Measurements from ENCODE around the gene ARHGAP18. TPM values are rescaled to one million over a fixed set of nuclear protein-coding genes. Genes with fewer than 3 reads are reported as not detected.
A peak's percentile ranks its signal among the peaks of the same experiment; 100 is the strongest.

ARHGAP18 gene
- total RNA-seq, 3 donors from 2014 or later (not counting 1 experiment from before 2014, with no cell fraction given) = 11.5 to 12.5 (median 11.8) TPM

DNA sequence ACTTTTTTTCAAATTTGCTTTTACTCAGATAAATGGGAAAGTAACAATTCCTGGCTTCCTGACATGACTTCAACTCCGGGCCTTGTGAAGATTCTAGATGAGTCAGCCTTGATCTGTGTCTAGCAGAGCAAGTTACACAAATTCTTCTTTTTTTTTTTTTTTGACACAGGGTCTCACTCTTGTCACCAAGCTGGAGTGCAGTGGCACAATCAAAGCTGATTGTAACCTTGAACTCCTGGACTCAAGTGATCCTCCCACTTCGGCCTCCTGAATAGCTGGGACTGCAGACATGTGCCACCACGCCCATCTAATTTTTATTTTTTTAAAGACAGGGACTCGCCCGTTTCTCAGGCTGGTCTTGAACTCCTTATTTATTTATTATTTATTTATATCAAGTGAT lies 7.3 kb upstream of the ARHGAP18 start:
- Histone ChIP-seq H3K36me3 (ENCODE audit: control insufficient read depth, insufficient read depth, low read length) (no peaks in the 10 kb centered on the region), H3K27ac (ENCODE audit: low read length) (no peak overlapping the region), H3K27me3 (ENCODE audit: control insufficient read depth, insufficient read depth, low read length) (no peaks in the 10 kb centered on the region), H3K4me1 (ENCODE audit: control insufficient read depth, insufficient read depth, low read length) (no peaks in the 10 kb centered on the region), H3K9me3 (ENCODE audit: control insufficient read depth, insufficient read depth, low read length) (no peaks in the 10 kb centered on the region), H3K4me3 (ENCODE audit: low read length) (no peak overlapping the region)
- no peaks in the 10 kb centered on the region for H3K27me3 Mint-ChIP-seq (ENCODE audit: low read depth in 2 of 2)
- intact Hi-C loops (cut with micrococcal nuclease) = no loop called here
- no peak overlapping the region for H3K4me3 Mint-ChIP-seq
- H3K36me3 Mint-ChIP-seq = no peaks in the 10 kb centered on the region
- TF ChIP-seq, protein P1, sequence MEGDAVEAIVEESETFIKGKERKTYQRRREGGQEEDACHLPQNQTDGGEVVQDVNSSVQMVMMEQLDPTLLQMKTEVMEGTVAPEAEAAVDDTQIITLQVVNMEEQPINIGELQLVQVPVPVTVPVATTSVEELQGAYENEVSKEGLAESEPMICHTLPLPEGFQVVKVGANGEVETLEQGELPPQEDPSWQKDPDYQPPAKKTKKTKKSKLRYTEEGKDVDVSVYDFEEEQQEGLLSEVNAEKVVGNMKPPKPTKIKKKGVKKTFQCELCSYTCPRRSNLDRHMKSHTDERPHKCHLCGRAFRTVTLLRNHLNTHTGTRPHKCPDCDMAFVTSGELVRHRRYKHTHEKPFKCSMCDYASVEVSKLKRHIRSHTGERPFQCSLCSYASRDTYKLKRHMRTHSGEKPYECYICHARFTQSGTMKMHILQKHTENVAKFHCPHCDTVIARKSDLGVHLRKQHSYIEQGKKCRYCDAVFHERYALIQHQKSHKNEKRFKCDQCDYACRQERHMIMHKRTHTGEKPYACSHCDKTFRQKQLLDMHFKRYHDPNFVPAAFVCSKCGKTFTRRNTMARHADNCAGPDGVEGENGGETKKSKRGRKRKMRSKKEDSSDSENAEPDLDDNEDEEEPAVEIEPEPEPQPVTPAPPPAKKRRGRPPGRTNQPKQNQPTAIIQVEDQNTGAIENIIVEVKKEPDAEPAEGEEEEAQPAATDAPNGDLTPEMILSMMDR (IDR thresholded peaks at IDR 0.05) = no peak
- ATAC-seq (no peak), DNase-seq (no peak)
- H3K9me3 Mint-ChIP-seq = no peaks in the 10 kb centered on the region
- WGBS (ENCODE audit: insufficient coverage) = 99% methylated on average over 4 of the region's 5 CpGs
- H3K4me1 Mint-ChIP-seq = peaks cover 5 to 8% of the 10 kb centered on the region in 2 donors
- no peak overlapping the region for H3K27ac Mint-ChIP-seq

DNA sequence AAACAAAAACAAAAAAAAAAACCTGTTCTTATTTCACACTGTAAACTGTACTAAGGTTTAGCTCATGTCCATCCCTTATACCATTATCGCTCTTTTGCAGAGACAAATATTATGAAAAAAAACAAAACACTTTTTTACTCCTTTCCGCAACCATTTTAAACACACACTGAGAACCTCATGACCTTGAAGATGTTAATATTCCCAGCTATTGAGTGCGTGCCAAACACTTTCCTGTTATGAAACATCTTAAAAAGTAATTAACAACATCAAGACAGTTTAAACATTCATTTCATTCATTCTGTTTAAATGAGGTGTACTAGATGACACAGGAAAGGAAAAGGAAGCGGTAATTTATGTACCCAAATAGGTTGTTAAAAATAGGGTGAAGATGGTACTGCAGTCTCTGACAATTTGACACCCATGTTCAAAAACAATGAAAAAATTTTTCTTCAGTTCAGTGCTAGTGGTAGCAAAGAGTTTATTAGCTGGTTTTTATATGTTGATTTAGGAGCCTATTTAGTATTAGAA lies 3.9 kb upstream of the ARHGAP18 start:
- Histone ChIP-seq H3K27ac (ENCODE audit: low read length) (no peak overlapping the region), H3K27me3 (ENCODE audit: control insufficient read depth, insufficient read depth, low read length) (no peaks in the 10 kb centered on the region), H3K9me3 (ENCODE audit: control insufficient read depth, insufficient read depth, low read length) (no peaks in the 10 kb centered on the region), H3K4me1 (ENCODE audit: control insufficient read depth, insufficient read depth, low read length) (peaks cover 10% of the 10 kb centered on the region), H3K4me3 (ENCODE audit: low read length) (no peak overlapping the region), H3K36me3 (ENCODE audit: control insufficient read depth, insufficient read depth, low read length) (no peaks in the 10 kb centered on the region)
- 69% methylated on average over 4 of the region's 4 CpGs for WGBS (ENCODE audit: insufficient coverage)
- ATAC-seq (peak in 2 of 3 donors; percentile 44 to 45), DNase-seq (peak in 1 of 2 donors; percentile 20)
- Mint-ChIP-seq H3K36me3 (no peaks in the 10 kb centered on the region), H3K27me3 (ENCODE audit: low read depth in 2 of 2) (peaks cover 0 to 3% of the 10 kb centered on the region in 2 donors), H3K4me1 (peaks cover 28 to 30% of the 10 kb centered on the region in 2 donors), H3K9me3 (no peaks in the 10 kb centered on the region), H3K27ac (no peak overlapping the region), H3K4me3 (no peak overlapping the region)
- TF ChIP-seq, protein P1 (IDR thresholded peaks at IDR 0.05) = no peak
- intact Hi-C loops (cut with micrococcal nuclease) = no loop called here

DNA sequence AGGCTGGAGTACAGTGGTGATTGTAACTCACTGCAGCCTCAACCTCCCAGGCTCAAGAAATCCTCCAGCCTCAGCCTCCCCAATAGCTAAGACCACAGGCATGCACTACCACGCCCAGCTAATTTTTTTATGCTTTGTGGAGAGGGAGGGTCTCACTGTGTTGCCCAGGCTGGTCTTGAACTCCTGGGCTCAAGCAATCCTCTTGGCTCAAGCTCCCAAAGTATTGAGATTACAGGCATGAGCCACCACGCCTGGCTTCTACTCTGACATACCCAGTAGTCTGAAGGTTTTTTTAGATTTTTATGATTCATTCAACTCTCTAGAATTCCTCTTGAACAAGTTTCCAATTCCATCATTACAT lies 1.3 kb upstream of the ARHGAP18 start:
- no peak for DNase-seq
- H3K4me3 ChIP-seq (ENCODE audit: low read length) = no peak overlapping the region
- Mint-ChIP-seq H3K27me3 (ENCODE audit: low read depth in 2 of 2) (peaks cover 0 to 3% of the 10 kb centered on the region in 2 donors), H3K27ac (peak overlapping the region in 1 of 2 donors; percentile 95), H3K9me3 (no peaks in the 10 kb centered on the region), H3K36me3 (no peaks in the 10 kb centered on the region), H3K4me3 (peak overlapping the region; percentile 99), H3K4me1 (peaks cover 42 to 44% of the 10 kb centered on the region in 2 donors)
- 95% methylated on average over 2 of the region's 2 CpGs for WGBS (ENCODE audit: insufficient coverage)
- no peak for ATAC-seq
- TF ChIP-seq, protein P1 (IDR thresholded peaks at IDR 0.05) = no peak
- no peaks in the 10 kb centered on the region for H3K9me3 ChIP-seq (ENCODE audit: control insufficient read depth, insufficient read depth, low read length)
- no peak overlapping the region for H3K27ac ChIP-seq (ENCODE audit: low read length)
- no peaks in the 10 kb centered on the region for H3K27me3 ChIP-seq (ENCODE audit: control insufficient read depth, insufficient read depth, low read length)
- no peaks in the 10 kb centered on the region for H3K36me3 ChIP-seq (ENCODE audit: control insufficient read depth, insufficient read depth, low read length)
- intact Hi-C loops (cut with micrococcal nuclease) = loop anchor here (2.0 kb wide), 1 partner anchor 24 kb away; no protein-coding TSS in a partner anchor
- H3K4me1 ChIP-seq (ENCODE audit: control insufficient read depth, insufficient read depth, low read length) = peaks cover 17% of the 10 kb centered on the region
